Activated CD4-positive, alpha-beta T cell treated with anti-CD3 and anti-CD28 coated beads, Interleukin-2, amount 50 U/mL, for 48 hours (primary cell): Measurements from ENCODE around the gene GNG5.
"Not testable (repeated sequence)": the region's sequence is repeated elsewhere in the genome, so short reads cannot be mapped to it uniquely, and the experiment has no call there.

Experiments used
- DNase-seq, 2 experiments: peaks; one replicate each; pipeline ENCODE4 v3.0.0-alpha.2; 2020

The GNG5 gene

DNA sequence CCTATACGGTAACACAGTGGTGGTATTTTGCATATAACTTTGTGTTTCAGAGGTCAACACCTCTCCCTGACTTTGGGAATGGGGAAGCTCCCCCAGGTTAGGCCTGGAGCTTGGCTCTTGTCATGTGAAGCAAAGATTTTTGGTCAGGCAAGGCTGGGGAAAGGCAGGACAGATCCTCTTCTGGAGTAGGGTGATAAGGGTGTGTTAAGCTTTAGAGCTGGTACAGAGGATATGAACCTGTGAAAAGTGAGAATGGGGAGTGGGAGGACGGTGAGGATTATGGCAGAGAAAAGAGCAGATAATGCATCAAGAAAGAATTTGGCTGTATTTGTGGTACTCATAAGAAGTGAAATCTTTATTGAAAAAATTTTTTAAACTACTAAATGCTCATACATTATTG is 25.1 kb downstream of the GNG5 start:
- no peak for DNase-seq

DNA sequence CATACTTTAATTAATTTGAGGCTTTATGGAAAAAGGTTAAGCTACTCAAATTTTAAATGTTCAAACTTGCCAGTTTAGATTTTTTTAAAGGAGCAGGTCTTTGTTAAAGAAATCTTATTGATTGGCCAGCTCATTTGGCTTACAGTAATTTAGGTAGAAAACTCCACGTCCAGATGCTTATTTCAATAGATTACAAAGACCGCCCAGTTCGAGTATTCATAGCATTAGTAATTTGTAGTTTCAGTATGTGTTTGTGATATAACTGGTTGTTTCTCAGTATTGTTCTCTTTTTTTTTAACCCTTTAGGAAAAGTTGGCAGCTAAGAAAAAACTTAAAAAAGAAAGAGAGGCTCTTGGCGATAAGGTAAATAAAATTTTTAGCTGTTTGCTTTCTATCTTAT is 25.7 kb downstream of the GNG5 start:
- no peak for DNase-seq

DNA sequence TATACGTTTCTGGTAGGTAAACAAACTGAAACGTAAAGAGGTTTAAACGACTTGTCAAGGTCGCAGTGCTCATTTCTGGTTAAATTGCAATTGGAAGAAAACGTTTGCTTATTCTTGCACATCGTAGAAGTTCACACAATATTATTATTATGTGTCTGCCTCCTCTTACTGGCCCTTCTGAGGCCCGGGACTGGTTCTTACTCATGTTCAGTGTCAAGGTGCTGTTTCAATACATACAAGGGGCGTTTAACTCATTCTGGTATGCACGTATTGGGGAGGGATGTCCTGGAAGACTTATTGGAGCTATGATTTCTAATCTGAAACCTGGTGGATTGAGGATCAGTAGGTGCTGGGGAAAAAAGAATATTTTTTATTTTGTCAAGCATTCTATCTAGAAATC is 26.4 kb downstream of the GNG5 start:
- no peak for DNase-seq

DNA sequence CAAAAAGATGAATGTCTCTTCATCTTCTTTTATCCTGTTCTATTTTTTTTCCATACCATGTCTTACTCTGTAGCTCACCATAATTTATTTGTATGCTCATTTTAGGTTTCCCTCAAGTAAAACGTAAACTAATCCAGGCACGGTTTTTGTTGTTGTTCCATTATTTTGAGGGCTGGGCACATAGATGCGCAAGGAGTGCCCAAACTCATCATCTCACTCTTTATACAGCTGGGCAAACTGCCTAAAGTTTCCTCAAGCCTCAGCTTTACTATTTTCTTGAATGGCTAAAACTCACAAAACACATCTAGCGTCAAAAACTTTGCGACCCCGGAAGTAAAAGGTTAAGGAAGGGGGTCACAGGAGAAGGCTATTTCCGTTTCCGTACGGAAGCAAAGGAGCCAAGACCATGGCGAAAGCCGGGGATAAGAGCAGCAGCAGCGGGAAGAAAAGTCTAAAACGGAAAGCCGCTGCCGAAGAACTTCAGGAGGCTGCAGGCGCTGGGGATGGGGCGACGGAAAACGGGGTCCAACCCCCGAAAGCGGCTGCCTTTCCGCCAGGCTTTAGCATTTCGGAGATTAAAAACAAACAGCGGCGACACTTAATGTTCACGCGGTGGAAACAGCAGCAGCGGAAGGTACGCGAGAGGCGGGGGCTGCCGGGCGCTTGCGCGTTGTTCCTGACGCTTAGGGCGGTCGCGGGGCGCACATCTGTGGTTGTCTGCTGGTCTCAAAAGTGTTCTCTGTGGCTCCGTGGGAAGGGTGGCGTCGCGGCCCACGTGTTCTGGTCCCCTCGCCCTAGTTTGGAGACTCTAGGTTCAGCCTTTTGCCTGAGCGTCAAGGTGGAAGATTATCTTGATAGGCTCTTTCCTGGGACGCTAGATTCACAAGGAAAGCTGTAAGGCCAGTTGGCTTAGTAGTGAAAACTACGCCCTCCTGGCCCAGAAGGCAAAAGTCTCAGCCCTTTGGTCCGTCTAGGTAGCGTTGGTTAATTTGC is 27.2 kb downstream of the GNG5 start, which contains the start of gene RPF1:
TSS of gene RPF1 (plus strand) at position 391 of the 993 bp plus-strand sequence. CDS start at position 407, 16 bp downstream.
- DNase-seq = peak; percentile 75 to 79

DNA sequence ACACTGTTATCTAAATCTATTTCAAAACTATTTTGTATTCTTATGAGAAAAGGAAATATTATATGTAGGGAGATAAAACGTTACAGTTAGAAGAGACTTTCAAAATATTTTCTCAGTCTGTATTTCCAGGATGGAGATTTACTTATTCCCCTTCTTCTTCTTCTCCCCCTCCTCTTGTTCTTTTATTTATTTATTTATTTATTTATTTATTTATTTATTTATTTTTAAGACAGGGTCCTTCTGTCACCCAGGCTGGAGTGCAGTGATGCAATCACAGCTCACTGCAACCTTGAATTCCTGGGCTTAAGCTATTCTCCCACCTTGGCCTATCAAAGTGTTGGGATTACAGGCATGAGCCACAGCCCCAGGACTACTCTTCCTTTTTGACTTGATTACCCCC is 30.2 kb downstream of the GNG5 start:
- no peak for DNase-seq

DNA sequence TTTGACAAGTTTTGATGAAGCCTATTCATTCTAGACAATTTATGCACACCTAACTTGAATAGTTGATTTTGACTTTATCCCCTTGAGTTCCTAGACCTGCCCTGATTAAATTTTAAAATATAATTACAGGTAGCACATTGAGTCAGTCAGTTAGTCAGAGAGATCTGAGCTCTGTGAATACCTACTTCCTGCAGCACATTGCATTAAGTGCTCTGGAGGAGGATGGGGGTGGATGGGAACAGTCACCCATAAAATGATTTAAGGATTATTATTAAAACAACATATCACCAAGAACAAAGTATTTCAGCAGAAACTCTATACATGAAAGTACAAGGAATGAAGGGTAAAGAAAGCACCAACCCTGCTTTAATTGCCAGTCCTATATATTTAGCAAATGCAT is 39.1 kb downstream of the GNG5 start:
- no peak for DNase-seq

DNA sequence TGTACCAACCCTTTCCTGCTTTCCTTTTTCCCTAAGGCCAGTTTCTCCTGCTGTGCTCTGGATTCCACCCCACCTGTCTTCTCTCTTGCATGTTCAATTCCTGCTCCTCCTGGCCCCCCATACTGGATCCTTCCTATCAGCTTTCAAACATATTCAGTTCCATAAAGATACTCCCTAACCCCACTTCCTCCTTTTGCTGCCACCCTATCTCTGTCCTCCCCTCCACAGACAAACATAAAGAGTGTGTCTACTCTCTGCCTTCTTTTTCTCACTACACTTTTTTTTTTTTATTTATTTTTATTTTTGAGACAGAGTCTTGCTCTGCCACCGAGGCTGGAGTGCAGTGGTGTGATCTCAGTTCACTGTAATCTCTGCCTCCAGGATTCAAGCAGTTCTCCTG is 44.3 kb downstream of the GNG5 start:
- DNase-seq = no peak

DNA sequence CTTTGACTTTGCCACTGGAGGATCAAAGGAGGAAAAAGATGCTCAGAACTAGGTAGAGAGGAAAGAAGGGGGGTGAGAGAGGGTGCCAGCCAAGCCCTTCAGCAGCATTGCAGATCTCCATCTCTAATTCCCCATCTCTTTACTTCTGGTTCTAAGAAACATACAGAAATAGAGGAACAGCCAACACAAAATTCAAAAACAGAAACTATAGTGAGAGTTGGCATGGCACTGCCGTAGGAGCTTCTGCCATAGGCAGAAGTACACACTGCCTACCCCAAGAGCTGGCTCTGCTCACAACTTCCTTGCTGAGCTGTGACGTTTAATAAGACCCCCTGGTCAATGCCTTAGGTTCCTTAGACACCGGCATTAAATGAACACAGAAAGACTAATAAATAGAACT is 53.9 kb downstream of the GNG5 start:
- DNase-seq = no peak

DNA sequence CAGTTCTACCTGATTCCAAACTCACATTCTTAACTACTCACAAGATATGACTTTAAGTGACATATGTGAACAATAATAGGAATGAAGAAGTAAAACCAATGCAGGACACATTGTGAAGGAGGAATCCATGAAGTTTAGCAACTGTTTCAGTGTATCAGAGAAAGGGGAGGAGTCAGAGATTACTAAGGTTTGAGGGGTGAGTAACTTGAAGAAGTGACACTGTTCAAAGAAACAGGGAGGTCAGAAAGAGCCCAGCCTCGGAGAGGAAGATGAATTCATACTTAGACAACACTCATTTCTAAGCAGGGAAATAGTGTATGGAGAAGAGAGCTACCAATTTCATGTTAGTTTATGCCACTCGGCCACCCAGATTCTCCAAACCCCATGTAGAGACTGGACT is 55.5 kb downstream of the GNG5 start:
- DNase-seq = no peak

DNA sequence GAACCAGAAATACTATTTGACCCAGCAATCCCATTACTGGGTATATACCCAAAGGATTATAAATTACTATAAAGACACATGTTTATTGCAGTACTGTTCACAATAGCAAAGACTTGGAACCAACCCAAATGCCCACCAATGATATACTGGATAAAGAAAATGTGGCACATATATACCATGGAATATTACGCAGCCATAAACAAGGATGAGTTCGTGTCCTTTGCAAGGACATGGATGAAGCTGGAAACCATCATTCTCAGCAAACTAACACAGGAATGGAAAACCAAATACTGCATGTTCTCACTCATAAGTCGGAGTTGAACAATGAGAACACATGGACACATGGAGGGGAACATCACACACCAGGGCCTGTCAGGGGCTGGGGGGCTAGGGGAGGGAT is 57.7 kb downstream of the GNG5 start:
- not testable (repeated sequence) for DNase-seq
